Neural cell (in vitro differentiated cells): ENCODE results near the gene ABCA1.

Experiments used
- CTCF ChIP-seq: fragments of 450-650 bp; IDR thresholded peaks from 2 replicates; pipeline ENCODE4 v1.5.1; 2014; ENCODE audit warnings: antibody characterized with exemption, mild to moderate bottlenecking, moderate library complexity; ENCODE audit not compliant: poor library complexity, severe bottlenecking
- EP300 ChIP-seq: fragments of 450-650 bp; conservative IDR thresholded peaks from 2 replicates; pipeline ENCODE4 v1.6.1; 2014; ENCODE audit warnings: antibody characterized with exemption, mild to moderate bottlenecking, moderate library complexity; ENCODE audit not compliant: poor library complexity, severe bottlenecking
- EZH2 ChIP-seq: fragments of 200-600, 300-800 bp; shearing (Covaris generic), sonication (generic); IDR thresholded peaks from 2 replicates; pipeline ENCODE4 v1.6.1; 2014; ENCODE audit warnings: antibody characterized with exemption, low read length, borderline replicate concordance, mild to moderate bottlenecking; ENCODE audit not compliant: insufficient read depth, poor library complexity, severe bottlenecking
- MXI1 ChIP-seq: fragments of 450-650 bp; conservative IDR thresholded peaks from 2 replicates; pipeline ENCODE4 v1.6.1; 2014; ENCODE audit warnings: antibody characterized with exemption, mild to moderate bottlenecking; ENCODE audit not compliant: poor library complexity, severe bottlenecking
- POLR2AphosphoS5 ChIP-seq: IDR thresholded peaks from 2 replicates; pipeline ENCODE4 v1.6.1; 2012
- RAD21 ChIP-seq: fragments of 450-650 bp; conservative IDR thresholded peaks from 2 replicates; pipeline ENCODE4 v1.6.1; 2014; ENCODE audit warnings: antibody characterized with exemption, mild to moderate bottlenecking, moderate library complexity
- SMC3 ChIP-seq: fragments of 450-650 bp; conservative IDR thresholded peaks from 2 replicates; pipeline ENCODE4 v1.6.1; 2014; ENCODE audit warnings: antibody characterized with exemption, mild to moderate bottlenecking, moderate library complexity; ENCODE audit not compliant: poor library complexity
- TAF1 ChIP-seq: IDR thresholded peaks from 2 replicates; pipeline ENCODE4 v1.6.1; 2012; ENCODE audit warnings: low read depth
- TF ChIP-seq, protein P1 (sequence below): IDR thresholded peaks from 2 replicates; pipeline ENCODE4 v1.6.1; 2012; ENCODE audit warnings: borderline replicate concordance

DNA sequence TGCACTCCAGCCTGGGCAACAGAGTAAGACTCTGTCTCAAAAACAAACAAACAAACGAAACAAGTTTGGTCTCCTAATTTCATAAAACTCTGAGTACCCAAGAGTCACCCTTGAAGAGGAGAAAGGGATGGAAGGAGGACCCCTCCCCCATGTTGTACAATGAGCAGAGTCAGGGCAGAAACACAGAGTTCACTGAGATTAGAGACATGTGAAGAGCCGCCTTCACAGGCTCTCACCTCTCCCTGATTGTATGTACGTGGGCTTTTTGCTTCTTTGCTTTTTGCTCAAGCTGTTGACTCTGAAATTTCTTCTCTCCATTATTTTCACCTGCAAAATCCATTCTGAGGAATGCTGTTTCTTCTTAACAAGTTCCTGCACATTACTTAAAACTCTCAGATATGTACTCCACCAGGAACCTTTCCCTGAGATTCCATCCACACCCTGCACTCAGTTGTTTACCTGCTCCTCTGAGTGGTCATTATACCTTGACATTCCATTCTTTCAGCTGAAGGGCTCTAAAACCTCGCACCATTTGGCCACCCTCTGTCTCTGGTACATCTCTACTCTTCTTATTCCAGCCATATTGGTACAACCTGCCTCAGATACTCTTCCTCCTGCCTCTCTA, 44.4 kb upstream of the ABCA1 start:
- TF ChIP-seq EZH2 (no peak), CTCF (no peak), MXI1 (no peak), TAF1 (no peak), RAD21 (no peak), EP300 (no peak), POLR2AphosphoS5 (no peak), SMC3 (no peak)
- TF ChIP-seq, protein P1, sequence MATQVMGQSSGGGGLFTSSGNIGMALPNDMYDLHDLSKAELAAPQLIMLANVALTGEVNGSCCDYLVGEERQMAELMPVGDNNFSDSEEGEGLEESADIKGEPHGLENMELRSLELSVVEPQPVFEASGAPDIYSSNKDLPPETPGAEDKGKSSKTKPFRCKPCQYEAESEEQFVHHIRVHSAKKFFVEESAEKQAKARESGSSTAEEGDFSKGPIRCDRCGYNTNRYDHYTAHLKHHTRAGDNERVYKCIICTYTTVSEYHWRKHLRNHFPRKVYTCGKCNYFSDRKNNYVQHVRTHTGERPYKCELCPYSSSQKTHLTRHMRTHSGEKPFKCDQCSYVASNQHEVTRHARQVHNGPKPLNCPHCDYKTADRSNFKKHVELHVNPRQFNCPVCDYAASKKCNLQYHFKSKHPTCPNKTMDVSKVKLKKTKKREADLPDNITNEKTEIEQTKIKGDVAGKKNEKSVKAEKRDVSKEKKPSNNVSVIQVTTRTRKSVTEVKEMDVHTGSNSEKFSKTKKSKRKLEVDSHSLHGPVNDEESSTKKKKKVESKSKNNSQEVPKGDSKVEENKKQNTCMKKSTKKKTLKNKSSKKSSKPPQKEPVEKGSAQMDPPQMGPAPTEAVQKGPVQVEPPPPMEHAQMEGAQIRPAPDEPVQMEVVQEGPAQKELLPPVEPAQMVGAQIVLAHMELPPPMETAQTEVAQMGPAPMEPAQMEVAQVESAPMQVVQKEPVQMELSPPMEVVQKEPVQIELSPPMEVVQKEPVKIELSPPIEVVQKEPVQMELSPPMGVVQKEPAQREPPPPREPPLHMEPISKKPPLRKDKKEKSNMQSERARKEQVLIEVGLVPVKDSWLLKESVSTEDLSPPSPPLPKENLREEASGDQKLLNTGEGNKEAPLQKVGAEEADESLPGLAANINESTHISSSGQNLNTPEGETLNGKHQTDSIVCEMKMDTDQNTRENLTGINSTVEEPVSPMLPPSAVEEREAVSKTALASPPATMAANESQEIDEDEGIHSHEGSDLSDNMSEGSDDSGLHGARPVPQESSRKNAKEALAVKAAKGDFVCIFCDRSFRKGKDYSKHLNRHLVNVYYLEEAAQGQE = no peak
